GM21619 (cell line): ENCODE data around the gene VASN.
"Not testable (repeated sequence)": the region's sequence is repeated elsewhere in the genome, so short reads cannot be mapped to it uniquely, and the experiment has no call there.

Source experiments
- ATAC-seq: cut with Tn5 transposase; IDR thresholded peaks from one replicate; pipeline ENCODE4 v1.9.1; 2021; ENCODE audit not compliant: unreplicated experiment

Gene VASN

DNA sequence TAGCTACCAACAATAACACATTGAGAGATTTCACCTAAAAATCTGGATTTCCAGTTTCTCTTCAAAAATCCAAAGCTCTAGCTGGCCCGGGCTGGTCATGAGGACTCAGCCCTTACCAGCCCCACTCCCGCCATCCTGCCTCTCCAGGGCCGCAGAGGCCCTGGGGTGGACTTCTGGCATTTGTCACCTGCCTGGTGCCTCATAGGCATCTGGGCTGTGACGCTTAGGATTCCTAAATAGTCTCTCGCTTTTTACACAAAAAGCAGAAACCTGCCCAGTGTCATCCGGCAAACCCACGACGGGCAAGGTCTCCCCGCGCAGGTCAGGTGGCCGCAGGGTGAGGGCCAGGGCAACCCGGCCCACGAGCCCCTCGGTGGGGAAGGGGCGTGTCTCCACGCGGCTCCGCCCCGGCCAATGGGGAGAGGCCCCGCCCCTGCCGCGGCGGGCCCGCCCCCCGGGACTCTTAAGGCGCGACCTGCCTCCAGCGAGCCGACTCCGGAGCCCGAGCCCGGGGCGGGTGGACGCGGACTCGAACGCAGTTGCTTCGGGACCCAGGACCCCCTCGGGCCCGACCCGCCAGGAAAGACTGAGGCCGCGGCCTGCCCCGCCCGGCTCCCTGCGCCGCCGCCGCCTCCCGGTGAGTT lies at the start of gene VASN:
Gene VASN (plus strand): TSS at position 492 of the 644 bp plus-strand sequence. CDS start 9,030 bp downstream, outside the sequence.
- no peak for ATAC-seq

DNA sequence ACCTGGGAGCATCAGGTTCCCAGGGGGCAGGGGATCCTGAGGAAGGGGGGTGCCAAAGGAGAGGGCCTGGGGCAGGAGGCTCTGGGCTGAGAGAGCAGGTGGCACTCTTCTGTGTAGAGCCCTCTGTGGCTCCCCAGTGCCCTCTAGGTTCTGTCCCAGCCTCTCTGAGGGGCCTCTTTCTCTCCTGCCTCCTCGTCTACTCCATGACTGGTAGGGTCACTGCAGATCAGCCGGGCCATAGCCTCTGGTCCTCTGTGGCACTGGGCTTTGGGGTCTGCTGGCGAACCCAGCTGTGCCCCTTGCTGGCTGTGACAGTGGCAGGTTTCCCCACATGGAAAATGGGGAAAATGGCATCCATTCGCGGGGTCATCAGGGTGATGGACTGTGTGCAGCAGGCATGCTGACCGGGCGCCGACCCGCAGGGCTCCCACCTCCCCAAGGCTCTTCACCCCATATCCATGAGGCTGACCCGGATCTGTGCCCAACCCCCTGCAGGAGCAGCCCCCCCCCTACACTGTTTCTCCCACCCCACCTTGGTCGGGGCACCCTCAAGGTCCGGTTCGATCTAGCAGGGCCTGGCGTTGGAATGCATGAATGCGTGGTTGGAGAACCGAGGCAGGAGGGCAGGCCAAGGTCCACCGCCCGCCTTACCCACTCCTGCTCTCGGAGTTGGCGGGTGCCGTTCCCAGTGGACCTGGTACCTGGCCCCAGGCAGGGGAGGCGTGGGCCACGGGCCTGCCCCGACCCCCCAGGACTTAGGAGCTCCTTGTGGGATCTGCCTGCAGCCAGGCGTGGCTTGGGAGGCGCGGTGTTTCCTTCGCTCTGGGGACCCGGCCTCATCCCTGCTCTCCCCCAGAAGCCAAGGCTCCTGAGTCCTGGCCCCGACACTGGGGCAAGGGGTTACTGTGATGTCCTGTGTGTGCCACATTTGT lies 49.3 kb upstream of the VASN start:
- no peak for ATAC-seq

DNA sequence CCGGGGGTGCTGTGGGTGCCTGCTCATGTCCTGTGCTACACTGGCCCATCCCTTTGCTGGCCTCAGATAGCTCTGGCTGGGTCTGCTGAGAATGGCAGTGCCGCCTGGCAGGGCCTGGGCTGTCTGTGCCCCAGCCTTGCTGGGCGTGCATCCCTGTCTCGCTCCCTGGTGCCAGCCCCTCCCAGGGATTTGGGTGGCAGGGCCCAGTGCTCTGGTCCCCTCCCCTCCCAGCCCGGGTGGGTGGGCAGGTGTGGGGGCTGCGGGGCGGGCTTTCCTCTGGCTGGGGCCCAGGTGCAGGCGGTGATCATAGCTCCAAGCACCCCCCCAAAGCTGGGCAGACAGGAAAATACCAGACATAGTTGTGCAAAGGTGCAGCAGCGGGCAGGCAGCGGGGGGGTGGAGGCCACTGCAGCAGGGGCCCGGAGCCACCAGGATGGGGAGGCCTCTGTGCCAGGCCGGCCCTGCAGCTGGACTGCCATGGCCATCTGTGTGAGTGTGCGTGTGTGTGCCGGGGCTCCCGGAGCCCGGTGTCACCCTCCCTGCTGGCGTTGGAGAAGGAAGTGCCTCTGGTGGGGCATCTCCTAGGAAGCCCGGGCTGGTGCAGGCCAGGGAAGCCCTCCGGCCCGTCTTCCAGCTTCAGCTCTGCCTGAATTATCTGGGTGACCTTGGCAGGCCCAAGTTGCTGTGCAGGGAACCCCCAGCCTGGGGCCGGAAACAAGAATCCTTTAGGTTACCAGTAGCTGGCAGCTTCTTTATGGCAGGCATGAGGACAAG lies 48.4 kb upstream of the VASN start:
- ATAC-seq: no peak

DNA sequence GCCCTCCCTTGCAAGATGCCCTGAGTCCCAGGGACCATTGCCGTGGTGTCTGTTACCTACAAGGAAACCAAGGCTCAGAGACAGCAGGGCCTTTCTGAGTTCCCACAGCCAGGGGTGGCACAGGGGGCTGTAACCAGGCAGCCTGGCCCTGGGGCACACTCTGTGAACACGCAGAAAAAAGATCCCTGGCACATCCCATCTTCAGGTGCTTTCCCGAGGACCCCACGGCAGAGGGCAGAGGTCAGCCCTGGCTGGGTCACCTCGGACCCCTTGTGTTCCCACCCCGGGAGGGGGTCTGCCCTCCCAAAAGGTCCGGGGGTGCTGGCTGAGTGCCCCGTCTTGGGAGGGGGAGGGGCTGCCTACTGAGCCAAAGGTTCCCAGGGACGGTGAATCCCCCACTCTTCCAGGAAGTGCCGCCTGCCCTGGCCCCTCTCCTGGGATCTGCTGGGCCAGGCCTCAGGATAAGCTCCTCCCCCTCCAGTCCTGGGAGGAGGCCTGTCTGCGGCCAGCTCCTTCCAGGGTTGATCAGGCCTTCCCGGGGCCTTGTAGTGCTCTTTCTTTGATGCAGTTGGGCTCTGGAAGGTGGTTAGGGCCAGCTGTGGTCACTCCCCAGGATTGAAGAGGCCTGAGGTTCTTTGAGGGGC lies 47.7 kb upstream of the VASN start:
- ATAC-seq: no peak

DNA sequence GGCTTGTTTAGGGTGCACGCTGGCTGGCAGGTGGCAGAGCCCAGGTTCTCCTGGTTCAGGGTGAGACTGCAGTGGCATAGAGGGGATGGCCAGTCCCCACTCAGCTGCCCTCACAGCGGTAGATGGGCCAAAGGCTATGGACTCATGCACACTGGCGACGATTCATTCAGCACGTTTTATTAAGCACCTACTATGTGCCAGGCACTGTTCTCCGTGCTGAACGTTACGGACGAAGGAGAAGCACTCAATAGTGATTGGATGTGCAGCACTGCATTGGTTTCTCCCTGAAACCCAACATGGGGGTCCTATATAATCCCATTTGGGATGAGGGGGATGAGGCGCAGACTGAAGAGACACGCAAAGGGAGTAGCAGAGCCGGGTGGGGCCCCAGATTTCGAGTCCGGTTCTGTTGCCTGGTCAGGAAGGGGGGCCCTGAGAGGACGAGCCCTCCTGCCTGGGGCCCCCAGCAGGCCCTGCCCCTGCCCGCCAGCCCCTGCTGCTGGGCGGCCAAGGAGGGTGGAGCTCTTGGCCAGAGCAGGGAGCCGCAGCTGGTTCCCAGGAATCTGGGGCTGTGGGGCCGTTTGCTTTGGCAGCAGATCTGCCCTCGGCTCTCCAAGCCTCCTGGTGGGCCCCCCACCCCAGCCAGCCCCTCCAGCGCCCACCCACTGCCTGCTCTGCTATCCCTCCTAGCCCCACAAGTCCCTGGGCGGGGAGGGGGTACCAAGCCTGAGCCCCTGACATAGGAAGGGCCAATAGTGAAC lies 47.0 kb upstream of the VASN start:
- no peak for ATAC-seq

DNA sequence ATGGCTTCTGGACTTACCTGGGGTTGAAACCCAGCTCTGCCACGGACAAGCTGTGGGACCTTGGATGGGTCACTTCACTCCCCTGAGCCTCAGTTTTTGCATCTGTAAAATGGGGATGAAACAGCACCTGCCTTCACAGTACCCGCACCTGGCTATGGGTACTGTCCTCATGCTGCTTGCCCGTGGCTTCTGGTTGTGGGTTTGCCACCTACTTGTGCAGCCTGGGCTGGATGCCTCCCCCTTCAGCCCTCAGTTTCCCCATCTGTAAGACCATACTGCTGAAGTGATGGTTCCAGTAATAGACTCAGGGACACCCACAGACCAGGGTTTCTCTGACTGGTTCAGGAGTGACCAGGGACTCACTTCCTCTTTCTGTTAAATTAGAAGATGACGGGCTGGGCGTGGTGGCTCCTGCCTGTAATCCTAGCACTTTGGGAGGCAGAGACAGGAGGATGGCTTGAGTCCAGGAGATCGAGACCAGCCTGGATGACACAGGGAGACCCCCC lies 46.3 kb upstream of the VASN start:
- ATAC-seq: no peak

DNA sequence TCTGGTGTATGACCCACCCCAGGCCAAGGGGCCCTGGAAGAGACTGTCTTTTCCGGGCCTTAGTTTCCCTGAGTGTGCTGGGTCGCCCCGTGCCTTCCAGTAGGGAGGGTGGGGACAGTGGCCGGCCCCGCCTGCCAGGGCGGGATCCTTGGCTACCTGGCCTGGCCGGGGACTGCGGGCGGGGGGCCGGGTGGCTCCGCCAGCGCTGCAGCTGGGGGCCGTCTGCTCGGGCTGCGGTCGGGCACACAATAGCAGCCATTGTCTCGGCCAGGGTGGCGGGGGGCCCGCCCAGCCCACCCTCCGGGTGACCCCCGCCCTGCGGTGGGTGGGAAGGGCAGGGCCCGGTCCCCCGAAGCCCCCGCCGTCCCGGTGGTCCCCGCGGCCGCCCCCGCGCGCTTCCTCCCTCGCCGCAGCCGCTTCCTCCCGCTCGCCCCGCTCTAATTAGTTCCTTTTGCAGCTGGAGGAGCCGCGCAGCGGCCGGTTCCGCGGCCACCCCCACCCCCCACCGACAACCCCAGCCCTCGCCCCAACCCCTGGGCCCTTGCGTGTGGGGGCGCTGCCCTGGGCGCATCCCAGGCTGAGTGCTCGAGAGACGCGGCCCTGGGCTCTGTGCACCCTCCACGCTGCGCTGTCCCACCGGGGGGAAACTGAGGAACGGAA lies 44.1 kb upstream of the VASN start:
- ATAC-seq: no peak

DNA sequence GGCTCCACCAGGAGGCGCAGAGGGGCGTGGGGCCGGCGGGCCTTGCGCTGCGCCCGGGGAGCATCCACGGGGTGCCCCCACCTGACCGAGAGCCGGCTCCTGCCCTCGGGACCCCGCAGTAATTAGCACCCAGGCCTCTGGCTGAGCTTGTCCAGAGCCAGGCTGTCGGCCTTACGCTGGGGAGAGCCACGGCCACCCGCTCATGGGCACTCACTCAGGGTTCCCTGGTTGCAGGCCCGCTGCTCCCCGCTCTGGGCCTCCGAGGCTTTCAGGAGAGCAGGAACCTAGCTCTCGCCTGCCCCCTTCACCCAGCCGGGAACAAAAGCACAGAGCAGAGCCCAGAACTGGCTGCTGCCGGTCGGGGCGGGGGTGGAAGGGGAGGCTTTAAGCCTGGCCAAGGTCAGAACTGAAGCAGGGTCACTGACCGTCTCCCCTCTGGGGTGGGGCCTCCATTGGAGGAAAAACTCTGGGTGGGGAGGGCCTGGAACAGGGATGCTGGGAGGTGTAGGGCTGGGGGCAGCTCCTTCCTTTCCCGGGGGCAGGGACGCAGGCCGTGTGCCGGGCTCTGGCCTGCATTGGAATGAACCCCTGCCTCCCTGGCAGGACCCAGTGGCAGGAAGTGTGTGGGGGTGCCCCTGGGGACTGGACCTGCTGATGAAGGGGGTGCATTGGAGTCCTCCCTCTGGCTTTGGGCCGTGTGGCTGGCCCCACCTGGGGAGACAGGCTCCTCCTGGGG lies 43.4 kb upstream of the VASN start:
- no peak for ATAC-seq

DNA sequence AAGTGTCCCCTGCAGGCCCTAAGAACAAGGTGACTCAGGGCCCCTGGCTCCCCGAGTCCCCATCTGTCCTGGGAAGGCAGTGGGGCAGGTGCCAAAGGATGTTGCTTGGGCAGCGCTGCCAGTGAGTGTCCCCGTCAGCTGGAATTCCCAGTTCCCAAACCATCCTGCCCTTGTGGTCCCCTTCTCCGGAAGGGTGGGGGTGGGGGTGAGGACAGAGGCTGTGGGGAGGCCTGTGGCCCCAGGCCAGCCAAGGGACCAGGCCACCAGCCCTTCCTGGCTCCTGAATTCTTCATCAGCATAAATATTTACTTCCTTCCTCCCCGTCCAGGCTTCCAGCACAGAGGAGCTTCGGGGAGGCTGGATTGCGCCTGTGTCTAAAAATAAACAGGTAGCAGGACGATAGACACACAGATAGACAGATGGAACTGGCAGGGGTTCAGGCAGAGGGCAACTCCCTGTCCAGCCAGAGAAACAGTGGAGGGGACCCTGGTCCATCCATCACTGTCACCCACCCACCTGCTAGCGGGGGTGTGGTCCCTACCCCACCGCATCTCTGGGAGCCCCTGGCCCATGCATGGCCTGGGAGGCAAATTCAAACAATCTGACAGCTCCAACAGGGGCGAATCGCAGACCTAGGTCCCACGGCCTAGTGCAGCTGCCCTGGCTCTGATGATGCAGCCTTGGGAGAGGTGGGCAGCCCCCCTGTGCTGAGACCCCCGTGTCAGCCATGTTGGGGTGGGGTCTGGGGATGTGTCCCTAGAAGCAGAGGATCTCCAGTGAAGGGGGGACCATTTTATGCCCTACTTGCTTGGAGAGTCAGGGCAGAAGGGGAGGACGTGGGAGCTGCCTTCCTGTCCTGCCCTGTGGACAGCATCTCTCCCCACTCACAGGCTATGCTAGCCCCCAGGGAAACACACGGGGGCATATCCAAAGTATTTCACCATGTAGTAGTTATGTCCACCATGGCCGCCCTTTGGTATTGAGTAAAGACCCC lies 42.6 kb upstream of the VASN start:
- no peak for ATAC-seq

DNA sequence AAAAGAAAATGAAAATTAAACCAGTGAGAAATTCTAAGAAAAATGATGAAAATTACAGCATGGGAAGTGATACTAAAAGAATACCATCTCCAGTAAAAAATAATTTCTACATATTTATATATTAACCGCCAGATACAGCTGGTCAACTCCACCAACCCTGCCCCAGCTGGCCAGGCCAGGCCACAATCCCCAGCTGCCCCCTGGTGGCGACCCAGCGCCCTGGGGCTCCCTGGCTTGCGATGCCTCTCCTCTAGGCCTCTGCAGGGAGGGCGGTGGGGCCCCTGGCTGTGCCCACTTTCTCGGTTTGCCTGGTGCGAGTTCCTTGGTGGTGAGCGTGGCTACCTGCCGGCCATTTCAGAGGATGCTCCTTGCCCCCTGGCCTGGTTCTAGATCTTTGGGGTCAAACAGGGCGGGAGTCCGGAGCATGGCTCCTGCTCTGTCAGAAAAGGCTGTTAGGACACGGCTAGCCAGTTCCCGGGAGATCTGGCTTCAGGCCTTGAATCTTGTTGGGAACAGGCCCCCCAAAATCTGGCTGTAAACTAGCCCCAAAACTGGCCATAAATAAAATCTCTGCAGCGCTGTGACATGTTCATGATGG lies 41.3 kb upstream of the VASN start:
- ATAC-seq: no peak

DNA sequence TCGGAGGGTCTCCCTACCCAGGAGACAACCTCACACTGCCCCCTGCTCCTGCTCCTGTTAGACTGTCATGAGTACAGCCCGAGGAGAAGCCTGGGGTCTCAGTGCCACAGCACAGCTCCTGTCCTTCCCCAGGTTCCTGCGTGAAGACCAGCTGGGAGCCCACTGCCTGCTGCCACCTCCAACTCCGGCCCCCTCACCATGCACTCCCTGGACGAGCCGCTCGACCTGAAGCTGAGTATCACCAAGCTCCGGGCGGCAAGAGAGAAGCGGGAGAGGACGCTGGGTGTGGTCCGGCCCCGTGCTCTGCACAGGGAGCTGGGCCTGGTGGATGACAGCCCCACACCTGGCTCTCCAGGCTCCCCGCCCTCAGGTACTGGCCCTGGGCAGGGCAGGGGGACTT lies 39.6 kb upstream of the VASN start:
- no peak for ATAC-seq

DNA sequence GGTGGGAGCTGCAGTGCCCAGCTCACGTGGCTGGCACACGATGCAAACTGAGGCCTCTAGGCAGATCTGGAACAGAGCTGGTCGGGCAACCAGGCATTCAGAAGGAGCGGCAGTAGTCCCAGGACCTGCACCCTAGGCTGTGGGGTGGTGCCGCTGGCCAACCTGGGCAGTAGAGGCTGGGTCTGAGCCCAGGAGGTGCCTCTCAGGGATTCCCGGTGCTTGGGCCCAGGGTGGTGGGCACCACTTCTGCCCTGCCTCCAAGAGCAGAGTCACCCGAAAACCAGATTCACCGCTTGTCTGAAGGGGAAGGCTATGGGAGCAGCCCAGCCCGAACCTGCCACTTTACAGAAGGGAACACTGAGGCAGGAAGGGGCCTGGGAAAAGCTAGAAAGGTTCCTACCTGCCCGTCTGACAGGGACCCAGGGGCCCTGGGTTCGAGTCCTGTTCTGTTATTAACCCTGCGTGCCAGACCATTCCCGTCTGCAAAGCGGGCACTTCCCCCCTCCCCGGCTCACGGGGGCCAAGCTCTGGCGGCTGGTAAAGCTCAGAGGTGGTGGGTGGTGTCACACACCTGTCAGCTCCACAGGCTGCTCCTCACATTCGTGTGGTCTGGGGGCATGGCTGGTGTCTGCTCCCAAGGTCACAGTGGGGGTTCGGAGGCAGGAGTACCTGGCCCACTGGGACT lies 38.9 kb upstream of the VASN start:
- no peak for ATAC-seq

DNA sequence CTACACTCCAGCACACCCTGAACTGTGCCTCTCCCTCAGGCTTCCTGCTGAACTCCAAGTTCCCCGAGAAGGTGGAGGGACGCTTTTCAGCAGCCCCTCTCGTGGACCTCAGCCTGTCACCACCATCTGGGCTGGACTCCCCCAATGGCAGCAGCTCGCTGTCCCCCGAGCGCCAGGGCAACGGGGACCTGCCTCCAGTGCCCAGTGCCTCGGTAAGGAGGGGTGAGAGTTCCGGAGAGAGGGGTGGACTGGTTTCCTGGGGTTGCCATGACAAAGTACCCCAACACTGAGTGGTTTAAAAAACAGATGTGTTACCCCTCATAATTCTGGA lies 38.4 kb upstream of the VASN start:
- ATAC-seq: no peak

DNA sequence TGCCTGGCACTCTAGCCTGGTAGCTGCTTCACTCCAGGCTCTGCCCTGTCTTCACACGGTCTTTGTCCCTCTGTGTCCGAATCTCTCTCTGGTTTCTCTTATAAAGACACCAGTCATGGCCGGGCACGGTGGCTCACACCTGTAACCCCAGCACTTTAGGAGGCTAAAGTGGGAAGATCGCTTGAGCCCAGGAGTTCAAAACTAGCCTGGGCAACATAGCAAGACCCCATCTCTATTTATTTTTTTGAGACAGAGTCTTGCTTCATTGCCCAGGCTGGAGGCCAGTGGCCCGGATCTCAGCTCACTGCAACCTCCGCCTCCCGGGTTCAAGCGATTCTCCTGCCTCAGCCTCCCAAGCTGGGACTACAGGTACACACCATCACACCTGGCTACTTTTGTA lies 37.9 kb upstream of the VASN start:
- ATAC-seq: not testable (repeated sequence)

DNA sequence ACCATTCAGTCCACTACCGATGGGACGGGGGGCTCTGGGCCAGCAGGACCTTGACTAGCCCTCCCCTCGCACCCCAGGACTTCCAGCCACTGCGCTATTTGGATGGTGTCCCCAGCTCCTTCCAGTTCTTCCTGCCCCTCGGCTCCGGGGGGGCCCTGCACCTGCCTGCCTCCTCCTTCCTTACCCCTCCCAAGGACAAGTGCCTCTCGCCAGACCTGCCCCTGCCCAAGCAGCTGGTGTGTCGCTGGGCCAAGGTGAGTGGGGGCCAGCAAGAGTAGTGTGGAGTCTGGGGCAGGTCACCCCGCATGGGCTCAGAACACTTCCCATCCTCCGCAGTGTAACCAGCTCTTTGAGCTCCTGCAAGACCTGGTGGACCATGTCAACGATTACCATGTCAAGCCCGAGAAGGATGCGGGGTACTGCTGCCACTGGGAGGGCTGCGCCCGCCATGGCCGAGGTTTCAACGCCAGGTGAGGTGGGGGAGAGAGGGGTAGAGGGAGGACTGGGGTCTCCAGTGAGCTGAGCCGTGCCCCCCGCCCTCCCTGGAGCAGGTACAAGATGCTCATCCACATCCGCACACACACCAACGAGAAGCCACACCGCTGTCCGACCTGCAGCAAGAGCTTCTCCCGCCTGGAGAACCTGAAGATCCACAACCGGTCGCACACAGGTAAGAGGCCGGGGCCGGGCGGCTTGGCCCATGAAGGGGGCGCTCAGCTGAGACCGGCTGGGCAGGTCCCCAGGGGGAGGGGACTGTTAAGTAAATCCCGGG lies 36.7 kb upstream of the VASN start:
- ATAC-seq: no peak
